HG02840 (cell line): ENCODE data around the gene SRSF11.
"Not testable (repeated sequence)": the region's sequence is repeated elsewhere in the genome, so short reads cannot be mapped to it uniquely, and the experiment has no call there.

ENCODE experiments used
- ATAC-seq: cut with Tn5 transposase; IDR thresholded peaks from one replicate; pipeline ENCODE4 v1.9.1; 2021; ENCODE audit warnings: mild to moderate bottlenecking, moderate library complexity, moderate number of reproducible peaks; ENCODE audit not compliant: unreplicated experiment, low FRiP score

SRSF11 gene

GRCh38 chr1:70221238-70222121 lies at the start of gene SRSF11:
TSS of gene SRSF11 (plus strand) at chr1:70221380. CDS start at chr1:70221637, 257 bp downstream.
- peak; percentile 94 for ATAC-seq

GRCh38 chr1:70171512-70171911 lies 49.7 kb upstream of the SRSF11 start:
- ATAC-seq, result no peak

- not testable (repeated sequence) for ATAC-seq
These were observed 36.0 kb upstream of the SRSF11 start for GRCh38 chr1:70185181-70185580.

GRCh38 chr1:70188522-70188921 lies 32.7 kb upstream of the SRSF11 start:
- ATAC-seq, result no peak

GRCh38 chr1:70190180-70190579 lies 31.0 kb upstream of the SRSF11 start:
- no peak for ATAC-seq

GRCh38 chr1:70192446-70192845 lies 28.7 kb upstream of the SRSF11 start:
- ATAC-seq, result not testable (repeated sequence)

- ATAC-seq, result no peak
These were observed 26.6 kb upstream of the SRSF11 start for GRCh38 chr1:70194601-70195000.

GRCh38 chr1:70195342-70195741 lies 25.8 kb upstream of the SRSF11 start:
- ATAC-seq, result peak; percentile 75

- ATAC-seq, result no peak
These were observed 24.8 kb upstream of the SRSF11 start for GRCh38 chr1:70196333-70196732.

- ATAC-seq, result no peak
These were observed 21.1 kb upstream of the SRSF11 start for GRCh38 chr1:70200065-70200464.

GRCh38 chr1:70202173-70202758 lies 18.9 kb upstream of the SRSF11 start:
- no peak for ATAC-seq

GRCh38 chr1:70204139-70204538 lies 17.0 kb upstream of the SRSF11 start:
- no peak for ATAC-seq

- ATAC-seq, result no peak
These were observed 16.6 kb upstream of the SRSF11 start for GRCh38 chr1:70204600-70204999.

GRCh38 chr1:70205071-70205433 lies 16.1 kb upstream of the SRSF11 start:
- peak; percentile 40 for ATAC-seq

- ATAC-seq, result peak; percentile 87
These were observed 15.6 kb upstream of the SRSF11 start, which contains the start of gene LRRC40 for GRCh38 chr1:70205434-70206118. TSS of gene LRRC40 (minus strand) at chr1:70205579. CDS start at chr1:70205540, 39 bp downstream.

- not testable (repeated sequence) for ATAC-seq
These were observed 14.3 kb upstream of the SRSF11 start for GRCh38 chr1:70206833-70207232.

- ATAC-seq, result no peak
These were observed 13.7 kb upstream of the SRSF11 start for GRCh38 chr1:70207492-70207891.

- no peak for ATAC-seq
These were observed 12.9 kb upstream of the SRSF11 start for GRCh38 chr1:70208292-70208691.

GRCh38 chr1:70210820-70211219 lies 10.4 kb upstream of the SRSF11 start:
- ATAC-seq, result no peak

- no peak for ATAC-seq
These were observed 9.6 kb upstream of the SRSF11 start for GRCh38 chr1:70211541-70211940.

- ATAC-seq, result no peak
These were observed 1.2 kb upstream of the SRSF11 start for GRCh38 chr1:70220015-70220414.
